ENCODE measurements around the gene SRBD1. TPM values are rescaled to one million over a fixed set of nuclear protein-coding genes. Genes with fewer than 3 reads are reported as not detected.

SRBD1 gene
- total RNA-seq, 2 donors from 2014 or later = 17.6 to 25.4 TPM

GRCh38 chr2:45540942-45541341 lies 70.1 kb downstream of the SRBD1 start:
- Mint-ChIP-seq H3K36me3 (peaks cover 28% of the 10 kb centered on the region), H3K27me3 (no peaks in the 10 kb centered on the region), H3K4me1 (ENCODE audit: low read depth in 2 of 2) (no peaks in the 10 kb centered on the region), H3K4me3 (no peak overlapping the region), H3K27ac (no peak overlapping the region), H3K9me3 (no peaks in the 10 kb centered on the region)
- peak; percentile 24 for ATAC-seq
- no peak for DNase-seq (ENCODE audit: low spot score)

- Mint-ChIP-seq H3K4me3 (no peak overlapping the region), H3K4me1 (ENCODE audit: low read depth in 2 of 2) (no peaks in the 10 kb centered on the region), H3K27ac (no peak overlapping the region), H3K36me3 (peaks cover 19% of the 10 kb centered on the region), H3K9me3 (no peaks in the 10 kb centered on the region), H3K27me3 (no peaks in the 10 kb centered on the region)
- ATAC-seq (no peak), DNase-seq (ENCODE audit: low spot score) (no peak)
These were observed 77.3 kb downstream of the SRBD1 start for GRCh38 chr2:45533771-45534170.

GRCh38 chr2:45532181-45532580 lies 78.9 kb downstream of the SRBD1 start:
- Mint-ChIP-seq H3K4me1 (ENCODE audit: low read depth in 2 of 2) (no peaks in the 10 kb centered on the region), H3K4me3 (no peak overlapping the region), H3K27ac (no peak overlapping the region), H3K9me3 (no peaks in the 10 kb centered on the region), H3K27me3 (no peaks in the 10 kb centered on the region), H3K36me3 (peaks cover 16% of the 10 kb centered on the region)
- ATAC-seq = no peak
- DNase-seq (ENCODE audit: low spot score) = no peak

- Mint-ChIP-seq H3K9me3 (no peaks in the 10 kb centered on the region), H3K4me3 (no peak overlapping the region), H3K27ac (no peak overlapping the region), H3K27me3 (no peaks in the 10 kb centered on the region), H3K4me1 (ENCODE audit: low read depth in 2 of 2) (peaks cover 3 to 6% of the 10 kb centered on the region in 2 donors), H3K36me3 (peaks cover 19% of the 10 kb centered on the region)
- DNase-seq (ENCODE audit: low spot score) = no peak
- ATAC-seq = no peak
These were observed 87.1 kb downstream of the SRBD1 start for GRCh38 chr2:45524016-45524415.

GRCh38 chr2:45518546-45518945 lies 92.5 kb downstream of the SRBD1 start:
- Mint-ChIP-seq H3K9me3 (no peaks in the 10 kb centered on the region), H3K27ac (no peak overlapping the region), H3K36me3 (peaks cover 5% of the 10 kb centered on the region), H3K4me3 (no peak overlapping the region), H3K4me1 (ENCODE audit: low read depth in 2 of 2) (peaks cover 3 to 6% of the 10 kb centered on the region in 2 donors), H3K27me3 (no peaks in the 10 kb centered on the region)
- no peak for ATAC-seq
- no peak for DNase-seq (ENCODE audit: low spot score)

- DNase-seq (ENCODE audit: low spot score) = no peak
- Mint-ChIP-seq H3K9me3 (no peaks in the 10 kb centered on the region), H3K27ac (no peak overlapping the region), H3K36me3 (no peaks in the 10 kb centered on the region), H3K27me3 (no peaks in the 10 kb centered on the region), H3K4me3 (no peak overlapping the region), H3K4me1 (ENCODE audit: low read depth in 2 of 2) (peaks cover 0 to 8% of the 10 kb centered on the region in 2 donors)
- no peak for ATAC-seq
These were observed 100.2 kb downstream of the SRBD1 start for GRCh38 chr2:45510701-45511420.

- Mint-ChIP-seq H3K27ac (no peak overlapping the region), H3K4me1 (ENCODE audit: low read depth in 2 of 2) (peaks cover 0 to 3% of the 10 kb centered on the region in 2 donors), H3K9me3 (no peaks in the 10 kb centered on the region), H3K27me3 (no peaks in the 10 kb centered on the region), H3K36me3 (no peaks in the 10 kb centered on the region), H3K4me3 (no peak overlapping the region)
- ATAC-seq (no peak), DNase-seq (ENCODE audit: low spot score) (no peak)
These were observed 104.3 kb downstream of the SRBD1 start for GRCh38 chr2:45506756-45507155.

GRCh38 chr2:45505138-45505537 lies 105.9 kb downstream of the SRBD1 start:
- DNase-seq (ENCODE audit: low spot score) (no peak), ATAC-seq (no peak)
- no peaks in the 10 kb centered on the region for H3K27me3 Mint-ChIP-seq
- H3K4me1 Mint-ChIP-seq (ENCODE audit: low read depth in 2 of 2) = peaks cover 3% of the 10 kb centered on the region in 2 donors
- no peak overlapping the region for H3K27ac Mint-ChIP-seq
- H3K36me3 Mint-ChIP-seq = no peaks in the 10 kb centered on the region
- H3K9me3 Mint-ChIP-seq = peaks cover 4% of the 10 kb centered on the region
- no peak overlapping the region for H3K4me3 Mint-ChIP-seq

- Mint-ChIP-seq H3K4me1 (ENCODE audit: low read depth in 2 of 2) (peaks cover 3 to 8% of the 10 kb centered on the region in 2 donors), H3K36me3 (no peaks in the 10 kb centered on the region), H3K27me3 (no peaks in the 10 kb centered on the region), H3K9me3 (peaks cover 4% of the 10 kb centered on the region), H3K4me3 (no peak overlapping the region), H3K27ac (no peak overlapping the region)
- ATAC-seq (no peak), DNase-seq (ENCODE audit: low spot score) (no peak)
These were observed 112.2 kb downstream of the SRBD1 start for GRCh38 chr2:45498661-45499550.

GRCh38 chr2:45497355-45497754 lies 113.7 kb downstream of the SRBD1 start:
- H3K27ac Mint-ChIP-seq = no peak overlapping the region
- peaks cover 4% of the 10 kb centered on the region for H3K9me3 Mint-ChIP-seq
- H3K36me3 Mint-ChIP-seq = no peaks in the 10 kb centered on the region
- ATAC-seq = no peak
- no peak for DNase-seq (ENCODE audit: low spot score)
- no peaks in the 10 kb centered on the region for H3K27me3 Mint-ChIP-seq
- H3K4me3 Mint-ChIP-seq = no peak overlapping the region
- peaks cover 3 to 8% of the 10 kb centered on the region in 2 donors for H3K4me1 Mint-ChIP-seq (ENCODE audit: low read depth in 2 of 2)

GRCh38 chr2:45496869-45497268 lies 114.2 kb downstream of the SRBD1 start:
- no peak overlapping the region for H3K27ac Mint-ChIP-seq
- ATAC-seq (no peak), DNase-seq (ENCODE audit: low spot score) (no peak)
- peaks cover 3 to 8% of the 10 kb centered on the region in 2 donors for H3K4me1 Mint-ChIP-seq (ENCODE audit: low read depth in 2 of 2)
- H3K27me3 Mint-ChIP-seq = no peaks in the 10 kb centered on the region
- H3K9me3 Mint-ChIP-seq = peaks cover 4% of the 10 kb centered on the region
- H3K4me3 Mint-ChIP-seq = no peak overlapping the region
- H3K36me3 Mint-ChIP-seq = no peaks in the 10 kb centered on the region

- Mint-ChIP-seq H3K4me3 (no peak overlapping the region), H3K36me3 (no peaks in the 10 kb centered on the region), H3K27me3 (no peaks in the 10 kb centered on the region), H3K4me1 (ENCODE audit: low read depth in 2 of 2) (peaks cover 3 to 5% of the 10 kb centered on the region in 2 donors), H3K27ac (peak overlapping the region in 1 of 2 donors; percentile 49), H3K9me3 (no peaks in the 10 kb centered on the region)
- DNase-seq (ENCODE audit: low spot score) = no peak
- ATAC-seq = no peak
These were observed 116.1 kb downstream of the SRBD1 start for GRCh38 chr2:45494978-45495293.

GRCh38 chr2:45494275-45494977 lies 116.6 kb downstream of the SRBD1 start:
- Mint-ChIP-seq H3K36me3 (no peaks in the 10 kb centered on the region), H3K27me3 (no peaks in the 10 kb centered on the region), H3K4me1 (ENCODE audit: low read depth in 2 of 2) (peaks cover 3 to 5% of the 10 kb centered on the region in 2 donors), H3K9me3 (no peaks in the 10 kb centered on the region), H3K4me3 (no peak overlapping the region), H3K27ac (peak overlapping the region in 1 of 2 donors; percentile 49)
- ATAC-seq = peak in 1 of 2 donors; percentile 51
- no peak for DNase-seq (ENCODE audit: low spot score)

- Mint-ChIP-seq H3K4me1 (ENCODE audit: low read depth in 2 of 2) (peaks cover 0 to 2% of the 10 kb centered on the region in 2 donors), H3K27ac (no peak overlapping the region), H3K36me3 (peaks cover 10% of the 10 kb centered on the region), H3K27me3 (no peaks in the 10 kb centered on the region), H3K9me3 (no peaks in the 10 kb centered on the region), H3K4me3 (no peak overlapping the region)
- no peak for DNase-seq (ENCODE audit: low spot score)
- no peak for ATAC-seq
These were observed 126.1 kb downstream of the SRBD1 start for GRCh38 chr2:45484965-45485364.
